Measurements from ENCODE around the gene CCDC102B.

- no peak for TF ChIP-seq POLR2A (IDR thresholded peaks at IDR 0.05; ENCODE audit: low read depth, low read length)
- no peak for TF ChIP-seq POLR2AphosphoS5 (IDR thresholded peaks at IDR 0.05; ENCODE audit: low read depth, low read length)
- no peak for TF ChIP-seq TAF1 (IDR thresholded peaks at IDR 0.05; ENCODE audit: borderline replicate concordance, low read depth, low read length)
Measured at GRCh38 chr18:68962623-68963022, 164.7 kb downstream of the CCDC102B start.

All from GM12892 (cell line).